ENCODE measurements around the gene FAM193A. TPM values are rescaled to one million over a fixed set of nuclear protein-coding genes. Genes with fewer than 3 reads are reported as not detected.
A peak's percentile ranks its signal among the peaks of the same experiment; 100 is the strongest.

The FAM193A gene
- total and polyA plus RNA-seq, 12 donors = 7.5 to 20.6 (median 15.9) TPM

DNA sequence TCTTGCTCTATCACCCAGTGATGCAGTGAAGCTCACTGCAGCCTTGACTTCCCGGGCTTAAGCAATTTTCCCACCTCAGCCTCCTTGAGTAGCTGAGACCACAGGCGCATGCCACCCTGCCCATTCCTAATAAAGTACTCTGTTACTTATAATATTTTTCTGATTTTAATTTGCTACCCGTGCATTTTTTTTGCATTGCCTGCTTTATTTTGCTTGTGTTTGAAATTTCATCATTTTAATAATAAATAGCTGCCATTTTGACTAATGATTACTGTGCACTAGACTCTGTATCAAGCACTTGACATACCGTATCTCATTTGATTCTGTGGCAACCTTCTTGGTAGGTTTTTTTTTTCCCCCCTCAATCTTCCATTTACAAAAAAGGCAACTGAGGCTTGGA, 41.7 kb downstream of the FAM193A start:
- Histone ChIP-seq H3K4me3 (no peak overlapping the region), H3K9me3 (peaks cover 0 to 11% (median 0%) of the 10 kb centered on the region in 11 donors), H3K36me3 (no peaks in the 10 kb centered on the region), H3K4me1 (peaks cover 3 to 35% (median 22%) of the 10 kb centered on the region in 9 donors), H3K27me3 (no peaks in the 10 kb centered on the region), H3K27ac (no peak overlapping the region)
- ATAC-seq (no peak), DNase-seq (no peak)
- intact Hi-C loops (cut with DNase I) = no loop called here
- TF ChIP-seq, protein P1, sequence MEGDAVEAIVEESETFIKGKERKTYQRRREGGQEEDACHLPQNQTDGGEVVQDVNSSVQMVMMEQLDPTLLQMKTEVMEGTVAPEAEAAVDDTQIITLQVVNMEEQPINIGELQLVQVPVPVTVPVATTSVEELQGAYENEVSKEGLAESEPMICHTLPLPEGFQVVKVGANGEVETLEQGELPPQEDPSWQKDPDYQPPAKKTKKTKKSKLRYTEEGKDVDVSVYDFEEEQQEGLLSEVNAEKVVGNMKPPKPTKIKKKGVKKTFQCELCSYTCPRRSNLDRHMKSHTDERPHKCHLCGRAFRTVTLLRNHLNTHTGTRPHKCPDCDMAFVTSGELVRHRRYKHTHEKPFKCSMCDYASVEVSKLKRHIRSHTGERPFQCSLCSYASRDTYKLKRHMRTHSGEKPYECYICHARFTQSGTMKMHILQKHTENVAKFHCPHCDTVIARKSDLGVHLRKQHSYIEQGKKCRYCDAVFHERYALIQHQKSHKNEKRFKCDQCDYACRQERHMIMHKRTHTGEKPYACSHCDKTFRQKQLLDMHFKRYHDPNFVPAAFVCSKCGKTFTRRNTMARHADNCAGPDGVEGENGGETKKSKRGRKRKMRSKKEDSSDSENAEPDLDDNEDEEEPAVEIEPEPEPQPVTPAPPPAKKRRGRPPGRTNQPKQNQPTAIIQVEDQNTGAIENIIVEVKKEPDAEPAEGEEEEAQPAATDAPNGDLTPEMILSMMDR (IDR thresholded peaks at IDR 0.05) = no peak
- WGBS, 2 donors = 89 to 95% methylated on average over 4 of the region's 4 CpGs

- Histone ChIP-seq H3K36me3 (no peaks in the 10 kb centered on the region), H3K9me3 (peaks cover 0 to 11% (median 0%) of the 10 kb centered on the region in 11 donors), H3K27ac (no peak overlapping the region), H3K4me1 (peaks cover 3 to 26% (median 20%) of the 10 kb centered on the region in 9 donors), H3K4me3 (no peak overlapping the region), H3K27me3 (no peaks in the 10 kb centered on the region)
- ATAC-seq (no peak), DNase-seq (no peak)
- WGBS, 2 donors = 98% methylated on average over 5 of the region's 5 CpGs
- intact Hi-C loops (cut with DNase I) = no loop called here
- TF ChIP-seq, protein P1 (IDR thresholded peaks at IDR 0.05) = no peak
Measured at GRCh38 chr4:2579910-2580309, 43.5 kb downstream of the FAM193A start.

GRCh38 chr4:2583092-2583491, 46.6 kb downstream of the FAM193A start:
- H3K9me3 ChIP-seq = peaks cover 0 to 11% (median 0%) of the 10 kb centered on the region in 11 donors
- H3K27ac ChIP-seq = no peak overlapping the region
- no peaks in the 10 kb centered on the region for H3K36me3 ChIP-seq
- H3K4me3 ChIP-seq = no peak overlapping the region
- TF ChIP-seq, protein P1 (IDR thresholded peaks at IDR 0.05) = no peak
- ATAC-seq (peak in 1 of 8 donors; percentile 9), DNase-seq (no peak)
- H3K4me1 ChIP-seq = peaks cover 13 to 48% (median 37%) of the 10 kb centered on the region in 9 donors
- WGBS, 2 donors = 81 to 82% methylated on average over 4 of the region's 4 CpGs
- H3K27me3 ChIP-seq = no peaks in the 10 kb centered on the region
- intact Hi-C loops (cut with DNase I) = no loop called here

DNA sequence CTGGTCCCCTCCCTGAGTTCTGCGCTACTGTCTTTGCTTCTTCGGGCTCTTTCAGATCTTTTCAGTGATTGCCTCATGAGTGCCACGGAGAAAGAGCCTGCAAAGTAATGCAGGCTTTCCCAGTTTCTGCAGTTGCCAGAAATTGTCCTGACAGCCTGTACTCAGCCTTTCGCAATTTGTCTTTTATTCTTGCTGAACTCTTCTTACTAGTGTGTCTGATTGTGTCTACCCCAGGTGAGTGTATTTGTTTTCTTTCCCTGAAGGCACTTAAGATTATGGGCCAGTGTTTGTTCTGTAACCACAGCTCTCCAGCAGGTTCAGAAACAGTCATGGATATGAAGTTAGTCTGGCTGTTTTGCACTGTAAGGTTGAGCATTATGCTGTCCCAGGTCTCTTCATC, 47.1 kb downstream of the FAM193A start:
- ATAC-seq (peak in 4 of 8 donors; percentile 16 to 66 (median 26)), DNase-seq (no peak)
- H3K4me3 ChIP-seq = no peak overlapping the region
- WGBS, 2 donors = 34 to 46% methylated on average over 4 of the region's 4 CpGs
- intact Hi-C loops (cut with DNase I) = no loop called here
- TF ChIP-seq, protein P1 (IDR thresholded peaks at IDR 0.05) = no peak
- no peaks in the 10 kb centered on the region for H3K36me3 ChIP-seq
- no peak overlapping the region for H3K27ac ChIP-seq
- peaks cover 15 to 53% (median 41%) of the 10 kb centered on the region in 9 donors for H3K4me1 ChIP-seq
- H3K27me3 ChIP-seq = no peaks in the 10 kb centered on the region
- H3K9me3 ChIP-seq = peaks cover 0 to 11% (median 0%) of the 10 kb centered on the region in 11 donors

Data from heart right ventricle (tissue), 16 donors.